NCI-H2196 treated with DMSO at 0.1 percent for 48 hours (cell line): Measurements from ENCODE around the gene SH2D4B.
"Not testable (repeated sequence)": the region's sequence is repeated elsewhere in the genome, so short reads cannot be mapped to it uniquely, and the experiment has no call there.

Experiments used
- DNase-seq: peaks from one replicate; lab custom pipeline; 2025; ENCODE audit not compliant: unreplicated experiment; lab: John Stamatoyannopoulos, UW

SH2D4B gene

DNA sequence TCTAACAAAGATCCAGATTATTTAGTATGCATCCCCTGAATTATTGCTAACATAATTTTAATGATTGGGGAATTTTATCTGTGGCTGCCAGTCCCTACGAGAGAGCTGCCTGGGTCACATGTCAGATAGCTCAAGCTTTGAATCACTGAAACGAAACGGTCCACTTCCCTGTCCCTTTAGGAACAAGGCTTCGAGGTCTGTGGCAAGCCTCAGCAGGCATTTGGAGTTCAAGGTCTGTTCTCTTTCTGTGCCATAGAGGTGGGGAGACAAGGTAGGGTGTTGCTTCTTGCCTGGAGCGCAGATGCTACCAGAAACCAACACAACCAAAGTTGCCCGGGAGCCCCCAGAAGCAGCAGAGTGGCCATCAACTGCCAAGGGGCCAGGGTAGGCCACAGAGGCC is 13.9 kb upstream of the SH2D4B start:
- no peak for DNase-seq

DNA sequence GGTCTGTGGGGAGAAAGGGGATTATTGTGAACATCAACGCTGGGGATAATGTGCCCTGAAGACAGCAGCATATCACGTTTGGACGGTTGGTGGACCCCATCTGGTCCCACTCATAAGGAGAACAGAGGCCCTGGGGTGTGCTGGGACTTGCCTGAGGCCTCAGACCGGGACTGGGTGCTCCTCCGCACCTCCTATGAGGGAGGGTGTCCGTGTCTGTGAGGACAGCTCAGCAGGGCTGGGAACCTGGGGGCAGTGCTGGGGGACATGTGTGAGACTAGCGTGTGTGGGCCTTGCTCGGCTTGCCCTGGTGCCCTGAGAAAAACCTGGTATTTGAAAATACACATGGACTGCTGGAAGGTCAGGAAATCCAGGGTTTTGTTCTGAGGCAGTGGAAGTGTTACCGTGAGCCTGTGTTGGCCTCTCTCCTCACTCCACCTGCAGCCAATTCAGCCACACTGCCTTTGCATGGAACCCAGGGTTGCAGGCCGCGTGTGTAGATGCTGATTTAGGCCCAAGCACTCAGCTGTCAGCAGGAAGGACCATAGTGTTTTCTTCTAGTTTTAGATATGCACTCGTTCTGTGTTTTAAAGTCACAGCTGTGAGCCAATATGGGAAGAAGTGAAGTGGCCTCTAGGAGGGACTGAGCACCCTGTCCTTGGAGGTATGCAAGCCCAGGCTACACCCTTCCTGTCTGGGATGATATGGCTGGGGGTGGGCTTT is 13.4 kb upstream of the SH2D4B start:
- no peak for DNase-seq

DNA sequence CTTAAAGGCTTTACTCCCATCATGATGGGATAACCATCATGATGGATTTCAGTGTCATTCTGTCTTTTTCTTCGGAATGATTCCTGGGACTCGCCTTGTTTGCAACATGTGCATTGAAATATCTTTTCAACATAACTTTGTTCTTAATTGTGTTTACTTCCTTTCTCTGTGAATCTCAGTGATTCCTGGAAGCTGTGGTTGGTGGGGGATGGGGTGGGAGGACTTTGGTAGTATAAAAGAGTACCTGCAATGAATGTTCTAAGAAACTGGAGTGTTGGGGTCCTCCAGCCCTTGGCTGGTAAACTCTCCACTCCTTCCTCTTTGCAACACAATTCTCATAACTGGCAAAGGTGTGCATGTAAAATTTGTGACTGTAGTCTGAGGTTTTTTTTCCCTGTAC is 11.5 kb upstream of the SH2D4B start:
- DNase-seq: no peak

DNA sequence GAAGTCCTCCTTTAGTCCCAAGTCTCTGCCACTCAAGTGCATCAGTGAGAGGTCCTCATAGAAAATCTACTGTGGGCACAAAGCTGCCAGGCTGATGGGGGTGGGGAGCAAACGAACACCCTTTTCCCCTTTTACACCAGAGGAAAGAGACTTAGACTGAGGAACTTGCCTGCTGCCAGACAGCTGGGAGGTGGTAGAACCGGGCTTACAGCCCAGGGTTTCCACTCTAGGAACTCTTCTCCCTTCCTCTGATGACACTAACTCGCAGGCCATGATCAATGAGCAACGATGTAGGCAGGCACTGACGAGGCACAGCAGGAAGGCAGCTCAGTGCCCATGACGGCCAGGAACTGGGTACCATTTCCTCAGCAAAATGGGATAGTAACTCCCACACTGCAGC is 11.0 kb upstream of the SH2D4B start:
- no peak for DNase-seq

DNA sequence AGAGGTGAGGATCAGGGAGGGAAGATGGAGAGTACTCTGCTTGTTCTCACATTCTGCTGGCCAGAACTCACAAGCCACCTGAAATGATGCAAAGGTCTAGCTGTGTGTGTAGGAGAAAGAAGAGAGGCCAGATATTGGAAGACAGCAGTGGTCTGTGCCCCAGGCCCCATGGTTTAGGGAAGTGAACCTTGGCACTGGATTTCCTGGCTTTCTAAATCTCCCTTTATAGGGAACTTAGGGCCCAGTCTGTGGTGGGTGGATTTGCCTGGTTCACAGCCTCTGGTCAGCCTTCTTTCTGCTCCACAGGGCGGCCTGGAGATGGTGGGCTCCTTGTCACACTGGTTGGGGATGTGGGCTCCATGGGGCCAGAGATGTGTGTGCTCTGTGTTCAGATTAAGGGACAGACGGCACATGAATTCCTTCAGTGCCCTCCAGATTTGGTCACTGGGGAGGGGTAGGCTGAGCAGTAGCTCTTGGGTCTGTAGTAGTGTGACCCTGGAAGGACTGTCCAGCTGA is 9.5 kb upstream of the SH2D4B start:
- no peak for DNase-seq

DNA sequence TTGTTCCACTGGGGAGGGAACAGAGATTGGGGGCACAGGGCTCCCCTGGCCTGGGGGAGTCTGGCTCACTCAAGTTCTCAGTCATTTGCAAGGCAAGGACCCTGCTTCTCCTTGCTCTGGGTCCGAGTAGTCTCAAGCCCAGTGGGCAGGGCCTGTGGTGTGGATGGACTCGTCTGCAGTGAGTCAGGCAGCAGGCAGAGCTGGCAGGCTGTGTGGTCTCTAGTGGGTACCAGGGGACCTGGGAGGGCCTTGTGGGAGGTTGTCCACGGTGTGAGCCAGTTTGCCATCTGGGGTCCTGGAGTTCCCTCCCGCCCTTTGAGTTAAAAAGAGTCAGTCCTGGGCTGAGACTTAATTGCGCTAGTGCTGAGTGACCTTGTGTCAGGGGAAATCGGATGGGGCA is 8.8 kb upstream of the SH2D4B start:
- no peak for DNase-seq

DNA sequence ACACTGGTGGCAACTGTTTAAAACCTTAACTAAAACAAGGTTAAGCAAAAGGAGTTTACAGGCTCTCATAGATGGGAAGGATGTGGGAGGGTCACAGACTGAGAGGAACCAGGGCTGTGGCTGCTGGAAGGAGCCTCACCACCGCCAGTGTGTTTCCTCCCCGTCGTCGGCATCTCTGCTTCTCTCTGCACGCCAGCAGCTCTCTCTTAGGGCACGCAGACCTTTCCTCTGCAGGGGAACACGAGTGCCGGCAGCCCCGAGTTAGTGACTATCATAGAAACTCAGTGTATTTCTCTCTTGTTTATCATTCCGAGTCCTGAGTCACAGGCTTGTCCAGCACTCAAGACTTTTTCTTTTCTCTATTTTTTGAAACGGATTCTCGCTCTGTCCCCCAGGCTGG is 8.1 kb upstream of the SH2D4B start:
- DNase-seq: no peak

DNA sequence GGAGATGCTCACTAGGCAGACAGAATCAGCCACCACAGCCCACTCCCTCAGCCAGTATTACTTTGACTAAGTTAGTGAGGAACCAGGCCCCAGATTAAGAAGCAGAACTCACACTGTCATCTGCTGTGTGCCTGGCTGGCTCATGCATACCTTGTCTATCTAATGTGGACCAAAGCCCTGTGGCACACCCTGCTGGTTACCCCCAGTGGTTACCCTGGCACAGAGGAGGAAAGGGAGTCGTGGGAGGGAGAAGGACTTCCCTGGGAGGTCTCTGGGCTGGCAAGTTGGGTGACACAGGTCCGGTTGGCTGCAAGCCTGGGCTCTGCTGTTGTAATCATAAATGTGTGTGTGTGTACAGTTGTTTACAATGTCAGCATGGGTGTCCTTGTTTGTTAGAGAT is 7.5 kb upstream of the SH2D4B start:
- DNase-seq: no peak

DNA sequence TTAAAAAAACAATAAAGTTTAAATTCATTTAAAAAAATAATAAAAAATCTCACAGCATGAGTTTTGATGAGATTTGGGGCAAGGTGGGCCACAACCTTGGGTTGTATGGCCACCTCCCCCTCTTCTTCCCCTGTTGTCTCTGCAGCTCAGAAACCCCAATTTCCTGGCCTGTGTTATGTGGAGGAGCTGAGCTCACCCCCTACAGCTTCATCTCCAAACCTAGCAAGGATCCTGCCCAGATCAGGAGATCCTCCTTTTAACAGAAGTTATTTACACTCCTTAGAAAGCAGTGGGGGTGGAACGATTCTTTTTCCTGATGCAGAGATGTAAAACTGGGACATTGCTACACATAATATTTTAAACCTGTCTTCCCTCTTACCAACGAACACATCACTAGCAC is 6.9 kb upstream of the SH2D4B start:
- DNase-seq: no peak

DNA sequence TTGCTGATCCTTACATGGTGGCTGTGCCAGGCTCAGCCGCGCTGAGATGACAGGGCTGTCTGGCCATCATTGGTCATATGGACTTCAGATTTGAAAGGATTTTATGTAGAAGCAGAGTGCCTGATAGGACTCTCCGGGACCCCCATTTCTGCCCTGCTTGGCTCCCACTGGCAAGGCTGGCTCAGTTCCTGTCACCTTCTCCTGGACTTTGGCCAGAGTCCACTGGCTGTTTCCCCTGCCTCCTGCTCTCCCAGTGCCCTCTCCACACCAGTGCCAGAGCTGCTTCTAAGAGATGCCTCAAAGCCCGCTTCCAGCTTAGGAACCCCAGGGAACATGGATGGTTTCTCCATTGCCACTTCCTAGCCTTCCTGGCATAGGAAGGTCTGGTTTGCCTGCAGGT is 5.1 kb upstream of the SH2D4B start:
- no peak for DNase-seq

DNA sequence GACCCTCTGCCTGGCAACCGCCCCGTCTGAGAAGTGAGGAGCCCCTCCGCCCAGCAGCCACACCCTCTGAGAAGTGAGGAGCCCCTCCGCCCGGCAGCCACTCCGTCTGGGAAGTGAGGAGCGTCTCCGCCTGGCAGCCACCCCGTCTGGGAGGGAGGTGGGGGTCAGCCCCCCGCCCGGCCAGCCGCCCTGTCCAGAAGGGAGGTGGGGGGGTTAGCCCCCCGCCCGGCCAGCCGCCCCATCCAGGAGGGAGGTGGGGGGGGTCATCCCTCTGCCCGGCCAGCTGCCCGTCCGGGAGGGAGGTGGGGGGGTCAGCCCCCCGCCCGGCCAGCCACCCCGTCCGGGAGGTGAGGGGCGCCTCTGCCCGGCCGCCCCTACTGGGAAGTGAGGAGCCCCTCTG is 3.6 kb upstream of the SH2D4B start:
- not testable (repeated sequence) for DNase-seq

DNA sequence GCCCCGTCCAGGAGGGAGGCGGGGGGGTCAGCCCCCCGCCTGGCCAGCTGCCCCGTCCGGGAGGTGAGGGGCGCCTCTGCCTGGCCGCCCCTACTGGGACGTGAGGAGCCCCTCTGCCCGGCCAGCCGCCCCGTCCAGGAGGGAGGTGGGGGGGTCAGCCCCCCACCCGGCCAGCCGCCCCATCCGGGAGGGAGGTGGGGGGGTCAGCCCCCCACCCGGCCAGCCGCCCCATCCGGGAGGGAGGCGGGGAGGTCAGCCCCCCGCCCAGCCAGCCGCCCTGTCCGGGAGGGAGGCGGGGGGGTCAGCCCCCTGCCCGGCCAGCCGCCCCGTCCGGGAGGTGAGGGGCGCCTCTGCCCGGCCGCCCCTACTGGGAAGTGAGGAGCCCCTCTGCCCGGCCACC is 3.1 kb upstream of the SH2D4B start:
- not testable (repeated sequence) for DNase-seq

DNA sequence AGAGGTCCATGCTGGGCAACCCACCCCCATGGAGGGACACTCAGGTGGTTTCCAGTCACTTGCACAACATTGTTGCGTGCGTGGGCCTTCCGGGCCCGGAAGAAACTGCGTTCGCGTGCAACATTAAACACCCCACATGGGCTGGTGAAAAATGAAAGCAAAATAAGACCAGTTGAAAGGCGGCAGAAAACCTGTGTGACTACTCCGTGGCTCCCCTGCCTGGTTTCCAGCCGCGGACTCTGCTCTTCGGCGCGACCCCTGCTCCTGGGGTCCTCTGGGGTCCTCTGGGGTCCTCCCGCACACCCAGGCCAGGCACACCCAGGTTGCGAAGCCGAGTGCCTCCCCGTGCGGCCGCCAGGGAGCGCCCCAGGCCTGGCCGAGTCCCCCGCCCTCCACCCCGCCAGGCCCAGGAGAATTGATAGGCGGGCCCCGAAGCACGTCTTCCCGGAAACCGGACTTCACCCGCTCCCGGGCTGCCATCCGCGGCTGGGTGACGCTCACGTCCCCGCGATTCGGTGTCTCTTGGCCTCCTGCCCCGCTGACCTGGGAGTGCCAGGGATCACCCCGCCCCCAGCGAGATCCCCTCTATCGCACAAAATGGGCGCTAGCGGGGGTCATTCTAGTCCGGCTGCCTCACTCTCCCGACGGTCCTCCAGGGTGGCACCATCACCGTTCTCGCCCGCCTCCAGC is 1.9 kb upstream of the SH2D4B start:
- DNase-seq: no peak

DNA sequence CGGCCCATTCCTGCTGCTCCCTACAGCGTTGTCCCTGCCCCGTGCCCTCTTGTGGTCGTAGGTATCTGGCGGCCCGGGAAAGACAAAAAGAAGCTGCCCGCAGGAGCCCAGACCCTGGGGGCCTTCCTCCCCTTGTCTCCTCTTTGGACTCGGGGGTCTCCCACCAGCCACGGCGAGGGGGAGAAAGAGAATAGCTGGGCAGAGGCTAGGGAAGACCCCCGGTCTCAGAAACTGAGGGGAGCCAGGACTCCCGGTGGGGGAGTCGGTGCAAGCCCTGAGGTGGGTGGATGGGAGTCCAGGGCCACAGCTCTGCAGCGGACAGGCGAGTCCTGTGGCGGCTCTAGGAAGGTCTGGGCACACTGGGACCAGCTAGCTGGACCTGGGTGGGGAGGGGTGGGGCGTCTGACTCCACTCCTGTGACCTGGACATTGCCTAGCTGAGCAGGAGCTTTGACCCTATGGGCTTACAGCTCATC is 1.3 kb upstream of the SH2D4B start:
- no peak for DNase-seq

DNA sequence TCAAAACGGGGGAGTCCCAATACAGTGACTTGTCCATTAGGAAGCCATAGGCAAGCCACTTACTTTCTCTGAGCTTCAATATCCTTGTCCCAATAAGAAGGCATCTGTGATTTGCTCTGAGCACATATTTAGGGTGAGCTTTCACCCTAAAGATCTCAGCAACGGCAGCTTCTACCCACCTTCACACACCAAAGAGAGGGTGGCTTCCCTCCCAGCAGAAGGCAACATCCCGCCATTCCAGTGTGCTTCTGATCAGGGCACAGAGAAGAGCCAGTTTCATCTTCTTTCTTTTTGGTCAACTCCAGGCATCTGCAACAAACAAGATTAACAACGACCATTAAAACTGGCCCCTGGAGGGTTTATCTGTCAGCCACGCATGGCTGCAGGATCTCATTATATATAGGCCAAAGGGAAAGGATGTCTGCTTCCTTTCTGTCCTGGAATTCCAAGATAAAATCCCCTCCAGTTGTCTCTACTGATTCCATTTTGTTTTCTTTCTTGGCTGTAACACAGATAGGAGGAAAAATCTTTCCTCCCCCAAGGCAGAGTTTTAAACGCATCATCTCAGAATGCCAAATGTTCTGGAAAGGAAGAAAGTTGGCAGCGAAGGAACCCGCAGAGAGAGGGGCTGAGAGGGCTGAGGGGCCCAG is 491 bp upstream of the SH2D4B start:
- DNase-seq: no peak

DNA sequence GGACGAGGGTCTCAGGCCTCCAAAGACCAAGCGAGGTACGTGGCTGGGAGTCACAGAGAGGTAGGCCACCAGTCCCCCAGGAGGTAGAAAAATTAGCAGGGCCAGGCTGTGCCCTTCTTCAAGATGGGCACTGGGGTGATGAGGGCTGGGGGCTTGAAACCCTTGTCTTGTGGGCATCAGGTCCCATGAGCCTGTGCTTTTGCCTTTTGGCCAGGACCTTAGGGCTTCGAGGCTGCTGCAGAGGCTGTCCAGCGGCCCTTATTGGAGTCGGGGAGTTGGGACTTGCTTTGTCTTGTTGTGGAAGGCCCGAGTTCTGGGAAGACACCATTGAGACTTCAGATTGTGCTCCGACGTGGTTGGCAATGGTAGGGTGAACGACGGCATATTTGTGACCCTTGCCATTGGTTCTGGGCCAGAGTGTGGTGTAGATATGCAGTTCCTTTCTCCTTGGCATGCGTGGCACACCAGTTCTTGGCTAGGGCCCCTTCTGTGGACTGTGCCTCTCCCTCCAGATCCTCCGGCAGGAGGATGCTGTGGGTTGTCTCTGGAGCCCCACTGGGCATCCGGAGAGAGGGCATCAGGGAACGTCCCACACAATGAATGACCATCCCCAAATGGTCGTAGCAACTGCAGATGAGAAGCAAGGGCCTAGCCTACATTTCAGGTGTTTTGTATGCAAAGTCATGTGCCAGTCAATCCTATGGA is 931 bp downstream of the SH2D4B start:
- no peak for DNase-seq

DNA sequence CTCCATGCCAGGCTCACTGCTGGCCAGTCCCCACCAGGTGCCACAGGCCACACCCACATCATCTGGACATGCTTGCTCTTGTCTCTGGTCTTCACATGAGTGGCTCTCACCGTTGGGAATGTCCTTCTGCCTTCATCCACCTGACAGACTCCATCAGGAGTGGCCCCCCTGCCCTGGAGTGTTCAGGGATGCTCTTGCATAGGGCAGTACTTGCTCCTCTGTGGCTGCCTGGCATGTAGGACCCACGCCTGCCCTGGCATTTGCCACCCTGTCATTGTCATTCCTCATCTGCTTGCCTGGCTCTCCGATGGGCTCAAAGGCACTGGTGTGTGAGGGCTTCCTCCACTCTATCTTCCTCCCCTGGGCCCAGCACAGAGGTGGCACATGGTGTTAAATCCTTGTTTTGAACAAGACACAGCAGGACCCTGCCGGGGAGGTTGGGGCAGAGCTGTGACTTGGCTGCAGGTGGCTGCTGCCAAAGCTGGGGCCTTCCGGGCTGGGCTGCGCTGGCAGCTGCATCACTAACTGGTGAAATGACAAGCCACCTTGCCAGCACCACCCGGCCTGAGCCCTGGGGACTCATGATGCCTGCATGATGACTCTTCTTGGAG is 1.8 kb downstream of the SH2D4B start:
- DNase-seq: no peak

DNA sequence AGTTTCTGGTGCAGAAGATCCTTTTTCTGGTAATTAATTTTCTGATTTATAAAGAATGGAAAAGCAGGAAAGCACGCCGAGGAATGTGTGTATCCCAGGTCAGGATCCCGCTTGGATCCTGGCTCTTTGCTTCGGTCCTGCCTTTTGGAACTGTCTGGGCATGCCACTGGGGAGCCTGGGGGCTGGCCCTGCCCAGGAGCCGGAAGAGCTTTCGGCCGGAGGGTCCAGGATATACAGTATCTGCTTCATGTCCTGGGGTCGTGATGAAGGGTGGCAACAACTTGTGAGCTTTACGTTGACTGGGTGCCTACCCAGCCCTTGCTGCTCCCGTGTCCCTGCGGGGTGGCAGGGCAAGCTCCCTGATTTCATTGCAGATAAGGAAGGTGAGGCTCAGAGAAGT is 2.4 kb downstream of the SH2D4B start:
- no peak for DNase-seq

DNA sequence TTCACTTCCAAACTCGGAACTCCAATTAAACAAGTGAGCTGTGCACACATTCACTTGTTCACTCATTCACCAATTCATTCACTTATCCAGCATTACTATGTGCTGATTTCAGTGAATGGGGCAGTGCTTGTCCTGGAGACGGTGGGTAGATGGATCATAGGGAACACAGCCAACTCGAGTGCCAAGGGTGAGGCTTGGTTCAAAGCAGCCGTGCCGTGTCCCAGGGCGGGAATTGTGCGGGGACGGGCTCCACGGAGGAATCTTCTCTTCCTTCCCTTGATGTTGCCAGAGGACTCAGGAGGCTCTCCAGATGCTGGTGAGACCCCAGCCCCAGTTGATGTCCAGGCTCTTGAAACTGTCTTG is 2.9 kb downstream of the SH2D4B start:
- DNase-seq: no peak

DNA sequence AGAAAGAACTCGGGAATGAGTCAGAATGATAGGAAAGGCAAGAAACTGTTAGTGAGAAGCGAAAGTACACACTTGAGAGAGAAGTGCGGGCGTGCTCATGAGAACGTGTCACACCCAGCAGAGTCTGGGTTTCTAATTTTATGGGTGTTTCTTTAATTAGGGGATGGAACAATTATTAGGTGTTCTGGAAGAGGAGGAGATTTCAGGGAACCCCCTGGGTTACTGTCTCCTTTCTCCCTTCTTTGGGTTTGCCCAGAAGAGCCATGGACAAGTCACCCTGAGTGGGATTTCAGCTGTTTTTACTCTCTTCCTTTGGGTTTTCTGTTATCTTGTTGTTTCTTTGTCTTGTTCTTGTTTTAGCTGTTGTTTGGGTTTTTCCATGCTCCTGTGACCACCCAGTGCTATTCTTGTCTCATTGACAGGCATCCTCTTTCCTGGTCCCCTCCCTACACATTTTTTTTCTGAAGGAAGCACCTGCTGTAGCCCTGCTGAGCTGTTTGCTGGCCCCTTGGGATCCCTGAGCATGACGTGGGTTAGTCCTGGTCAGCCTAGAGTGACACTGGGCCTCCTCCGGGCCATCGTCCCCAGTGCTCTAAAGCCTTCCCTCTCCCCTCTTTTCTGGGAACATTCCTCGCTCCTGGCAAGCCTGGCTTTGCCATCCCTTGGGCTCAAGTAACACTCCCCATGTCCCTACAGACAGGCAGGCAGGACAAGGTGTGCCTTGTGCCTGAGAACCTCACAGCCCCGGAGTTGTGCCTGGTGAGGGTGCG is 3.5 kb downstream of the SH2D4B start:
- DNase-seq: no peak
